Measurements from ENCODE around the gene TTBK1.

- no peak for TF ChIP-seq POLR2A (IDR thresholded peaks at IDR 0.05; ENCODE audit: low read depth, low read length)
- no peak for TF ChIP-seq POLR2AphosphoS5 (IDR thresholded peaks at IDR 0.05; ENCODE audit: low read depth, low read length)
Measured at GRCh38 chr6:43296780-43297497, 53.7 kb downstream of the TTBK1 start.

All from GM12892 (cell line).